ENCODE results near the gene SLC2A1. TPM values are rescaled to one million over a fixed set of nuclear protein-coding genes. Genes with fewer than 3 reads are reported as not detected.

SLC2A1 gene
- total and polyA plus RNA-seq, 9 of the 15 experiments (the other 6 are each of a cell fraction or from before 2014, with no cell fraction given): 12.6 to 153 (median 48.0) TPM

GRCh38 chr1:42914092-42914627 lies 44.5 kb downstream of the SLC2A1 start (continued):
- TF ChIP-seq ZNF277 (CRISPR knock-in tag; IDR thresholded peaks at IDR 0.05; ENCODE audit: borderline replicate concordance) (no peak), ZEB2 (IDR thresholded peaks at IDR 0.05) (peak; percentile 66; the same call in 1 of the 2 replicates), TAF7 (tag; IDR thresholded peaks at IDR 0.05) (no peak), STAT6 (CRISPR knock-in tag; IDR thresholded peaks at IDR 0.05) (no peak), NELFE (IDR thresholded peaks at IDR 0.05; ENCODE audit: insufficient read depth, insufficient read length) (no peak), TRIM28 (IDR thresholded peaks at IDR 0.05) (peak; percentile 93), SNAPC5 (CRISPR knock-in tag; IDR thresholded peaks at IDR 0.05) (no peak), THRA (IDR thresholded peaks at IDR 0.05) (no peak), RAD51 (IDR thresholded peaks at IDR 0.05; ENCODE audit: borderline replicate concordance, low read depth) (no peak), EGR1 (conservative IDR thresholded peaks at IDR 0.05) (no peak)
